Small intestine (tissue), 7 donors: Measurements from ENCODE around the gene CHKB. TPM values are rescaled to one million over a fixed set of nuclear protein-coding genes. Genes with fewer than 3 reads are reported as not detected.
A peak's percentile ranks its signal among the peaks of the same experiment; 100 is the strongest.

ENCODE experiments used
- DNase-seq, 2 donors: peaks; one replicate each; pipeline versions ENCODE4 v3.0.0 to v3.0.0-alpha.2; 2013
- FAIRE-seq: peaks from 2 replicates; lab custom pipeline; 2012; peaks lifted over from hg19 to GRCh38; lab: Jason Lieb, UNC
- H3K27ac ChIP-seq, 3 donors: one replicate each; pipeline ENCODE4 v1.5.1; 2013; ENCODE audit warnings: low read length in 2 of 3, mild to moderate bottlenecking in 2 of 3, control low read depth in 1 of 3, inconsistent platforms in 1 of 3, low read depth in 1 of 3, moderate library complexity in 1 of 3
- H3K27me3 ChIP-seq, 3 donors: one replicate each; pipeline ENCODE4 v1.6.1; 2013; ENCODE audit warnings: low read length in 3 of 3, inconsistent platforms in 1 of 3; ENCODE audit not compliant: control insufficient read depth in 3 of 3, insufficient read depth in 3 of 3
- H3K36me3 ChIP-seq, 3 donors: one replicate each; pipeline ENCODE4 v1.6.1; 2013; ENCODE audit warnings: low read length in 3 of 3, inconsistent platforms in 1 of 3, low read depth in 1 of 3, mild to moderate bottlenecking in 1 of 3, moderate library complexity in 1 of 3; ENCODE audit not compliant: control insufficient read depth in 3 of 3, insufficient read depth in 2 of 3
- H3K4me1 ChIP-seq, 3 donors: one replicate each; pipeline ENCODE4 v1.6.1; 2013; ENCODE audit warnings: low read length in 2 of 3, inconsistent platforms in 1 of 3, low read depth in 1 of 3, mild to moderate bottlenecking in 1 of 3, moderate library complexity in 1 of 3; ENCODE audit not compliant: control insufficient read depth in 3 of 3, insufficient read depth in 2 of 3
- H3K4me3 ChIP-seq, 3 donors: one replicate each; pipeline ENCODE4 v1.5.1; 2013; ENCODE audit warnings: low read length in 3 of 3, control low read depth in 1 of 3, inconsistent platforms in 1 of 3, low read depth in 1 of 3, mild to moderate bottlenecking in 1 of 3, moderate library complexity in 1 of 3
- H3K9me3 ChIP-seq, 2 donors: one replicate each; pipeline ENCODE4 v1.6.1; 2013; ENCODE audit warnings: low read depth in 1 of 2, low read length in 1 of 2; ENCODE audit not compliant: control insufficient read depth in 2 of 2, insufficient read depth in 1 of 2
- WGBS, 3 donors: extraction: QIAGEN DNeasy Blood & Tissue Kit; methylation state at CpG; one replicate each; pipeline ENCODE4 v1.1.7; 2013; 5-methylcytosine and 5-hydroxymethylcytosine counted together
- polyA plus RNA-seq, 4 donors: library from polyadenylated mRNA; stranded (reverse) in 3 of 4; unstranded in 1 of 4; fragments of 200-250 nt in 3 of 4; fragments of 120-200 nt in 1 of 4; gene quantifications; one replicate each; pipeline versions ENCODE4 v1.2.1 to v1.2.3, GENCODE V29; 2013
- donor health status: healthy with polysubstance abuse.
- donor health status: control.
- donor health status: control.
- donor health status: Bipolar disorder and iron deficiency.
- donor health status: healthy.

Gene CHKB
- polyA plus RNA-seq, 4 donors = 61.2 to 371 (median 223) TPM

- H3K27me3 ChIP-seq = peaks cover 18 to 75% (median 25%) of the 10 kb centered on the region in 3 donors
- H3K4me3 ChIP-seq = no peak overlapping the region
- FAIRE-seq (no peak), DNase-seq (no peak)
- H3K36me3 ChIP-seq = no peaks in the 10 kb centered on the region
- peaks cover 0 to 3% (median 0%) of the 10 kb centered on the region in 3 donors for H3K4me1 ChIP-seq
- WGBS, 3 donors = 47 to 61% (median 53%) methylated on average over 60 to 103 of the region's 103 CpGs
- no peak overlapping the region for H3K27ac ChIP-seq
- H3K9me3 ChIP-seq = no peaks in the 10 kb centered on the region
These were observed 21.8 kb upstream of the CHKB start for GRCh38 chr22:50604256-50605001.

DNA sequence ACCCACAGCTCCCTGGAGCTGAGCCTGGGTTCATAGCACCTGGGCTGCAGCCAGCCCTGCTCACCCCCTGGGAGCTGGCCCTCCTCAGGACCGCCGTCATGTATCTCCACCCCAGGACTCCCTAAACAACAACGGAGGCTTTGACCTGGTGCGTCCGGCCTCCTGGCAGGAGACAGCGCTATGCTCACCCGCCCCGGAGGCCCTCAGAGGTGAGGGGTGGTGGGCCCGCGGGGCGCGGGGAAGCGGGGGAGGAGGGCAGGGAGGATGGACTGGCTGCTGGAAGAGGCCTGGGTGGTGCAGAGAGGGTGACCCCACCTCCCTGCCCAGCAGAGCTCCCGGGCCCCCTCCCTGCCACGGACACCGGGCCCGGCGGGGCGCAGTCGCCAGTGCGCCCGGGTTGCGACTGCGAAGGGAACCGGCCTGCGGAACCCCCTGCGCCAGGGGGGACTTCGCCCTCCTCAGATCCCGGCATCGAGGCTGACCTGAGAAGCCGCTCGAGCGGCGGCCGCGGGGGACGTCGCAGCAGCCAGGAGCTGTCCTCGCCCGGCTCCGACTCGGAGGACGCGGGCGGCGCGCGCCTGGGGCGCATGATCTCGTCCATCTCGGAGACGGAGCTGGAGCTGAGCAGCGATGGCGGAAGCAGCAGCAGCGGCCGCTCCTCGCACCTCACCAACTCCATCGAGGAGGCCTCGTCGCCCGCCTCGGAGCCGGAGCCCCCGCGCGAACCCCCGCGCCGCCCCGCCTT is 21.0 kb upstream of the CHKB start:
- no peak for DNase-seq

DNA sequence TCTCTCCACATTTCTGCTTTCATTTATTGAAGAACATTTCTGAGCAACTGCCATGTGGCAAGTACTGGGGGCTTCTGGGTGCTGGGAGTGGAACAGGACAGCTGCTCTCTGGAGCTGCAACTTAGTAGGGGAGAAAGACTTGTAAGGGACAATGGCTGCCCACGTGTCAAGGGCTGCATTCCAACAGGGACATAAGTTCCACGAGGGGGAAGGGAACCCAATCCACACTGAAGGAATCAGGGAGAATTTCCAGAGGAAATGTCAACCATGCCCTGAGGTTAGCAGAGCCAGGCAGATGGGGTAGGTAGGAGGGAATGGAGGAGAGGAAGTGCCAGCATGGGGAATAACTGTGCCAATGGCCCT is 19.7 kb upstream of the CHKB start:
- Histone ChIP-seq H3K27me3 (peaks cover 18 to 69% (median 25%) of the 10 kb centered on the region in 3 donors), H3K4me1 (peaks cover 0 to 3% (median 0%) of the 10 kb centered on the region in 3 donors), H3K4me3 (no peak overlapping the region), H3K27ac (no peak overlapping the region), H3K36me3 (no peaks in the 10 kb centered on the region), H3K9me3 (no peaks in the 10 kb centered on the region)
- FAIRE-seq = no peak
- no peak for DNase-seq
- 2 to 28% (median 20%) methylated on average over 2 of the region's 2 CpGs for WGBS, 3 donors

More for the DNA sequence above, 21.0 kb upstream of the CHKB start:
- H3K4me1 ChIP-seq = peaks cover 0 to 3% (median 0%) of the 10 kb centered on the region in 3 donors
- no peak overlapping the region for H3K4me3 ChIP-seq
- no peaks in the 10 kb centered on the region for H3K9me3 ChIP-seq
- no peak overlapping the region for H3K27ac ChIP-seq
- FAIRE-seq = no peak
- 10 to 14% (median 11%) methylated on average over 63 to 70 of the region's 70 CpGs for whole genome bisulfite sequencing, 3 donors
- peaks cover 18 to 75% (median 25%) of the 10 kb centered on the region in 3 donors for H3K27me3 ChIP-seq
- no peaks in the 10 kb centered on the region for H3K36me3 ChIP-seq

- Histone ChIP-seq H3K9me3 (no peaks in the 10 kb centered on the region), H3K4me3 (no peak overlapping the region), H3K27me3 (peaks cover 18 to 65% (median 25%) of the 10 kb centered on the region in 3 donors), H3K4me1 (peaks cover 0 to 3% (median 0%) of the 10 kb centered on the region in 3 donors), H3K27ac (no peak overlapping the region), H3K36me3 (no peaks in the 10 kb centered on the region)
- WGBS, 3 donors = 31 to 49% (median 37%) methylated on average over 12 of the region's 12 CpGs
- DNase-seq = no peak
- FAIRE-seq = no peak
These were observed 19.2 kb upstream of the CHKB start for GRCh38 chr22:50601669-50602337.

DNA sequence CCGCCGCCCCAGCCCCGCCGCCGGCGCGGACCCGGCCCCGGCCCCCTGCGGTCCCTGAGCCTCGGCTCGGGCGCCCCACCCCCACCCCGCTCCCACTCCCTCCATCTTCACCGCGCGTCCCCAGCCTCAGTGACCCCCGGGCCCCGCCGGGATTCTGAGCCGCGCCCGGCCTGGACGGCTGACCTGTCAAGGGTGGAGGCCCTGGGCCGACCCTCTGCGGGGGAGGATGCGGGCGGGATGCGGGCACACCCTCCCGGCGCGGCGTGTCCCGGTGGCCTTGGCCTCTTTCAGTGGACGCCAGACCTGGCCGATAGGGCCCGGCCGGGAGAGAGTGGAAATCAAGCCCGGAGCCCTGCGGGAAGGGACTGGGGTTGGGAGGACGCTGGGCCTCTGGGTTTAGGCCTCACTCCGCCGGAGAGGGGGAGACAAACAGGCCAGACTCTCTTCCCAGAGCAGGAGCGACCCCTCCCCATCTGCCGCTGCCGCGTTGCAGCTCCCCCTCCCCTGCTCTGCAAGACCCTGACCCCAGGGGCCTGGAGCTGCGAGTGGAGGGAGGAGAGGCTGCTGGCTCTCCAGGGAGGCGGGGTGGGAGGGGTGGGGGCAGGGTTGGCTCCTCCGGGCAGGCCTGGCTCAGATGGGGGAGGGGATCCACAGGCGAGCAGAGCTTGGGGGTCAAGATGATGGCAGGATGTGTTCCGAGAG is 18.5 kb upstream of the CHKB start:
- no peak overlapping the region for H3K27ac ChIP-seq
- FAIRE-seq = no peak
- H3K36me3 ChIP-seq = no peaks in the 10 kb centered on the region
- WGBS, 3 donors = 9 to 14% (median 9%) methylated on average over 22 to 52 of the region's 52 CpGs
- DNase-seq = no peak
- H3K4me1 ChIP-seq = peaks cover 0 to 3% (median 0%) of the 10 kb centered on the region in 3 donors
- no peaks in the 10 kb centered on the region for H3K9me3 ChIP-seq
- peak overlapping the region in 2 of 3 donors; percentile 35 to 60 for H3K4me3 ChIP-seq
- H3K27me3 ChIP-seq = peaks cover 18 to 60% (median 25%) of the 10 kb centered on the region in 3 donors

- Histone ChIP-seq H3K36me3 (no peaks in the 10 kb centered on the region), H3K9me3 (no peaks in the 10 kb centered on the region), H3K4me1 (peaks cover 0 to 3% (median 0%) of the 10 kb centered on the region in 3 donors), H3K27me3 (peaks cover 18 to 55% (median 25%) of the 10 kb centered on the region in 3 donors), H3K27ac (no peak within 1 kb of the TSS), H3K4me3 (peak within 1 kb of the TSS in 2 of 3 donors; percentile 35 to 60)
- DNase-seq (peak in 1 of 2 donors; percentile 23), FAIRE-seq (no peak)
- WGBS, 3 donors = 0 to 1% (median 0%) methylated on average over 7 to 61 of the region's 61 CpGs
These were observed 17.9 kb upstream of the CHKB start, which contains the start of gene MAPK8IP2 for GRCh38 chr22:50600538-50600937. Gene MAPK8IP2 (plus strand): TSS chr22:50600793. CDS start chr22:50600819, 26 bp downstream.

GRCh38 chr22:50599816-50600455 is 17.3 kb upstream of the CHKB start:
- FAIRE-seq = no peak
- Histone ChIP-seq H3K4me3 (peak overlapping the region in 1 of 3 donors; percentile 60), H3K27me3 (peaks cover 18 to 49% (median 25%) of the 10 kb centered on the region in 3 donors), H3K9me3 (no peaks in the 10 kb centered on the region), H3K4me1 (peaks cover 0 to 3% (median 0%) of the 10 kb centered on the region in 3 donors), H3K27ac (no peak overlapping the region), H3K36me3 (no peaks in the 10 kb centered on the region)
- peak; percentile 22 to 79 for DNase-seq
- 15 to 17% (median 16%) methylated on average over 51 to 52 of the region's 52 CpGs for WGBS, 3 donors
